Mucosa of gallbladder (tissue), 1 donor: ENCODE data around the gene POFUT1. TPM values are rescaled to one million over a fixed set of nuclear protein-coding genes. Genes with fewer than 3 reads are reported as not detected.
A peak's percentile ranks its signal among the peaks of the same experiment; 100 is the strongest.
"Not testable (repeated sequence)": the region's sequence is repeated elsewhere in the genome, so short reads cannot be mapped to it uniquely, and the experiment has no call there.

Source experiments
- DNase-seq: peaks from one replicate; pipeline ENCODE4 v3.0.0-alpha.2; 2020; ENCODE audit warnings: low spot score
- total RNA-seq: library from RNA; stranded (reverse); gene quantifications from one replicate; pipeline ENCODE4 v1.2.1, GENCODE V29; 2021
- donor health status: DM: no; HTN: no; CAD: no.

Gene POFUT1
- total RNA-seq, 1 donor from 2014 or later, result 35.4 TPM

- no peak for DNase-seq
Observed at GRCh38 chr20:32189123-32189410, 18.6 kb upstream of the POFUT1 start.

- DNase-seq, result no peak
Observed at GRCh38 chr20:32189691-32190615, 17.7 kb upstream of the POFUT1 start.

- no peak for DNase-seq
Observed at GRCh38 chr20:32190616-32191415, 16.9 kb upstream of the POFUT1 start.

- no peak for DNase-seq
Observed at GRCh38 chr20:32191422-32191821, 16.3 kb upstream of the POFUT1 start.

GRCh38 chr20:32191873-32192272 is 15.8 kb upstream of the POFUT1 start:
- DNase-seq, result no peak

GRCh38 chr20:32192698-32193097 is 15.0 kb upstream of the POFUT1 start:
- peak; percentile 35 for DNase-seq

- not testable (repeated sequence) for DNase-seq
Observed at GRCh38 chr20:32193336-32193735, 14.3 kb upstream of the POFUT1 start.

GRCh38 chr20:32193996-32194395 is 13.7 kb upstream of the POFUT1 start:
- no peak for DNase-seq

- DNase-seq, result peak; percentile 45
Observed at GRCh38 chr20:32195581-32195980, 12.1 kb upstream of the POFUT1 start.

- DNase-seq, result not testable (repeated sequence)
Observed at GRCh38 chr20:32196613-32197012, 11.1 kb upstream of the POFUT1 start.

- DNase-seq, result not testable (repeated sequence)
Observed at GRCh38 chr20:32197136-32197535, 10.5 kb upstream of the POFUT1 start.

GRCh38 chr20:32199006-32199405 is 8.7 kb upstream of the POFUT1 start:
- no peak for DNase-seq

- no peak for DNase-seq
Observed at GRCh38 chr20:32201296-32201976, 6.2 kb upstream of the POFUT1 start.

- no peak for DNase-seq
Observed at GRCh38 chr20:32201977-32202363, 5.7 kb upstream of the POFUT1 start.

GRCh38 chr20:32203356-32204204 is 4.1 kb upstream of the POFUT1 start:
- DNase-seq, result no peak

GRCh38 chr20:32204205-32205109 is 3.2 kb upstream of the POFUT1 start:
- no peak for DNase-seq

- no peak for DNase-seq
Observed at GRCh38 chr20:32205110-32205842, 2.4 kb upstream of the POFUT1 start.

- DNase-seq, result no peak
Observed at GRCh38 chr20:32205843-32206759, 1.6 kb upstream of the POFUT1 start.
